ENCODE data around the gene ZNF568. TPM values are rescaled to one million over a fixed set of nuclear protein-coding genes. Genes with fewer than 3 reads are reported as not detected.

The ZNF568 gene
- total RNA-seq, 1 donor from 2014 or later: 5.9 TPM

- no peak overlapping the region for H3K4me3 Mint-ChIP-seq (ENCODE audit: unreplicated experiment)
Observed at GRCh38 chr19:36891768-36892357, 24.3 kb upstream of the ZNF568 start.

GRCh38 chr19:36894849-36895383 is 21.2 kb upstream of the ZNF568 start:
- no peak overlapping the region for H3K27ac Mint-ChIP-seq (ENCODE audit: unreplicated experiment)
- FAIRE-seq: no peak
- no peak overlapping the region for H3K4me3 Mint-ChIP-seq (ENCODE audit: unreplicated experiment)
- Histone ChIP-seq H3K9me3 (ENCODE audit: insufficient read depth, low read depth, low read length) (peaks cover 59% of the 10 kb centered on the region), H2AFZ (ENCODE audit: low read depth, low read length) (no peak overlapping the region), H3K27ac (ENCODE audit: low read depth, low read length) (no peak overlapping the region), H3K79me2 (ENCODE audit: insufficient read depth, low read length) (no peaks in the 10 kb centered on the region), H3K36me3 (ENCODE audit: insufficient read depth, low read length) (peaks cover 25% of the 10 kb centered on the region), H3K4me1 (ENCODE audit: insufficient read depth, low read length) (no peaks in the 10 kb centered on the region), H4K20me1 (ENCODE audit: insufficient read depth, low read length) (no peaks in the 10 kb centered on the region), H3K4me3 (ENCODE audit: insufficient read depth, low read depth, low read length) (no peak overlapping the region), H3K4me2 (ENCODE audit: low read length) (no peak overlapping the region), H3K9ac (ENCODE audit: low read length) (no peak overlapping the region), H3K27me3 (ENCODE audit: insufficient read depth, low read length) (no peaks in the 10 kb centered on the region)
- DNase-seq (ENCODE audit: low read depth): no peak
- no peaks in the 10 kb centered on the region for H3K27me3 Mint-ChIP-seq (ENCODE audit: low read depth, unreplicated experiment)
- TF ChIP-seq EZH2 (IDR thresholded peaks at IDR 0.05; ENCODE audit: insufficient read depth, low read length) (no peak), CTCF (IDR thresholded peaks at IDR 0.05; ENCODE audit: insufficient read depth, low read depth, low read length) (no peak)
- H3K4me1 Mint-ChIP-seq (ENCODE audit: low read depth, unreplicated experiment): no peaks in the 10 kb centered on the region
- H3K9me3 Mint-ChIP-seq (ENCODE audit: unreplicated experiment): peaks cover 80% of the 10 kb centered on the region
- H3K36me3 Mint-ChIP-seq (ENCODE audit: low read depth, unreplicated experiment): peaks cover 68% of the 10 kb centered on the region

More at GRCh38 chr19:36891768-36892357, 24.3 kb upstream of the ZNF568 start:
- peaks cover 67% of the 10 kb centered on the region for H3K36me3 Mint-ChIP-seq (ENCODE audit: low read depth, unreplicated experiment)
- Histone ChIP-seq H4K20me1 (ENCODE audit: insufficient read depth, low read length) (no peaks in the 10 kb centered on the region), H3K4me2 (ENCODE audit: low read length) (no peak overlapping the region), H3K27ac (ENCODE audit: low read depth, low read length) (no peak overlapping the region), H2AFZ (ENCODE audit: low read depth, low read length) (no peak overlapping the region), H3K36me3 (ENCODE audit: insufficient read depth, low read length) (peaks cover 20% of the 10 kb centered on the region), H3K27me3 (ENCODE audit: insufficient read depth, low read length) (no peaks in the 10 kb centered on the region), H3K4me3 (ENCODE audit: insufficient read depth, low read depth, low read length) (no peak overlapping the region), H3K79me2 (ENCODE audit: insufficient read depth, low read length) (no peaks in the 10 kb centered on the region), H3K9me3 (ENCODE audit: insufficient read depth, low read depth, low read length) (peaks cover 51% of the 10 kb centered on the region), H3K4me1 (ENCODE audit: insufficient read depth, low read length) (no peaks in the 10 kb centered on the region), H3K9ac (ENCODE audit: low read length) (no peak overlapping the region)
- no peaks in the 10 kb centered on the region for H3K27me3 Mint-ChIP-seq (ENCODE audit: low read depth, unreplicated experiment)
- H3K4me1 Mint-ChIP-seq (ENCODE audit: low read depth, unreplicated experiment): no peaks in the 10 kb centered on the region
- H3K9me3 Mint-ChIP-seq (ENCODE audit: unreplicated experiment): peaks cover 72% of the 10 kb centered on the region
- TF ChIP-seq CTCF (IDR thresholded peaks at IDR 0.05; ENCODE audit: insufficient read depth, low read depth, low read length) (no peak), EZH2 (IDR thresholded peaks at IDR 0.05; ENCODE audit: insufficient read depth, low read length) (no peak)
- no peak overlapping the region for H3K27ac Mint-ChIP-seq (ENCODE audit: unreplicated experiment)
- DNase-seq (ENCODE audit: low read depth): no peak
- FAIRE-seq: peak; percentile 32

- H3K4me3 ChIP-seq (ENCODE audit: insufficient read depth, low read depth, low read length): no peak overlapping the region
- no peaks in the 10 kb centered on the region for H3K4me1 Mint-ChIP-seq (ENCODE audit: low read depth, unreplicated experiment)
- H3K27ac Mint-ChIP-seq (ENCODE audit: unreplicated experiment): no peak overlapping the region
- H3K9me3 Mint-ChIP-seq (ENCODE audit: unreplicated experiment): peaks cover 54% of the 10 kb centered on the region
- no peaks in the 10 kb centered on the region for H3K27me3 ChIP-seq (ENCODE audit: insufficient read depth, low read length)
- no peaks in the 10 kb centered on the region for H4K20me1 ChIP-seq (ENCODE audit: insufficient read depth, low read length)
- no peak overlapping the region for H3K4me2 ChIP-seq (ENCODE audit: low read length)
- no peaks in the 10 kb centered on the region for H3K4me1 ChIP-seq (ENCODE audit: insufficient read depth, low read length)
- H3K9ac ChIP-seq (ENCODE audit: low read length): no peak overlapping the region
- DNase-seq (ENCODE audit: low read depth) (no peak), FAIRE-seq (no peak)
- H3K36me3 ChIP-seq (ENCODE audit: insufficient read depth, low read length): peaks cover 19% of the 10 kb centered on the region
- H3K79me2 ChIP-seq (ENCODE audit: insufficient read depth, low read length): no peaks in the 10 kb centered on the region
- peaks cover 60% of the 10 kb centered on the region for H3K36me3 Mint-ChIP-seq (ENCODE audit: low read depth, unreplicated experiment)
- H3K4me3 Mint-ChIP-seq (ENCODE audit: unreplicated experiment): no peak overlapping the region
- H2AFZ ChIP-seq (ENCODE audit: low read depth, low read length): no peak overlapping the region
- no peak overlapping the region for H3K27ac ChIP-seq (ENCODE audit: low read depth, low read length)
- H3K9me3 ChIP-seq (ENCODE audit: insufficient read depth, low read depth, low read length): peaks cover 43% of the 10 kb centered on the region
- no peaks in the 10 kb centered on the region for H3K27me3 Mint-ChIP-seq (ENCODE audit: low read depth, unreplicated experiment)
- TF ChIP-seq CTCF (IDR thresholded peaks at IDR 0.05; ENCODE audit: insufficient read depth, low read depth, low read length): no peak
- TF ChIP-seq EZH2 (IDR thresholded peaks at IDR 0.05; ENCODE audit: insufficient read depth, low read length): no peak
Observed at GRCh38 chr19:36898422-36898821, 17.7 kb upstream of the ZNF568 start.

Data from astrocyte (in vitro differentiated cells and primary cell).